IMR-90 (cell line): ENCODE results near the gene ABCB9.

Experiments
- NFE2L2 ChIP-seq: fragments of 150-350 bp; IDR thresholded peaks from 2 replicates; pipeline ENCODE4 v1.6.1; 2016; ENCODE audit warnings: low read depth, mild to moderate bottlenecking, low read length
- POLR2A ChIP-seq: IDR thresholded peaks from 2 replicates; pipeline ENCODE4 v1.6.1; 2012; ENCODE audit warnings: mild to moderate bottlenecking, low read depth, low read length
- TF ChIP-seq, protein P1 (sequence below): fragments of 150-350 bp; IDR thresholded peaks from 2 replicates; pipeline ENCODE4 v1.6.1; 2017; ENCODE audit warnings: mild to moderate bottlenecking, antibody characterized with exemption, low read length, low read depth
- TF ChIP-seq, protein P2 (sequence below): conservative IDR thresholded peaks from 2 replicates; pipeline ENCODE4 v1.5.1; 2012; ENCODE audit warnings: mild to moderate bottlenecking, low read depth, low read length, improper control_type of control experiment

DNA sequence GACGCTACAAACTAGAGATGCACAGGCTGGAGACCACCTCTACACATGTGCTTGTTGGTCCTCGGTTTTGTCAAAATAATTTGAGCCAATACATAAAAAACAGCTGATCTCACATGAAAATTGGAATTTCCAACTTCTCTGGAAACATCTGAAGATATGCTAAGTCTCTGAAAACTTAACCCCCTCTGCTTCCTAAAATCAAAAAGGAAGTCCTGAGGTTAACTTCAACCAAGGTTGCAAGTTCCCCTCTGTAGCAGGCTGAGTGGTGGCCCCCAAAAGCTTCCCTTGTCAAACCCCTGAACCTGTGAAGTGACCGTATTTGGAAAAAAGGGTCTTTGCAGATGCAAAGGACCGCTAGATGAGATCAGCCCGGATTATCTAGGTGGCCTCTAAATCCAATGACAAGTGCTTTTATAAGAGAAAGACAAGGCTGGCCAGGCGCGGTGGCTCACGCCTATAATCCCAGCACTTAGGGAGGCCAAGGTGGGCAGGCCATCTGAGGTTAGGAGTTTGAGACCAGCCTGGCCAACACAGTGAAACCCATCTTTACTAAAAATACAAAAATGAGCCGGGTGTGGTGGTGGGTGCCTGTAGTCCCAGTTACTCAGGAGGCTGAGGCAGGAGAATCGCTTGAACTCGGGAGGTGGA, 38.4 kb downstream of the ABCB9 start:
- TF ChIP-seq, protein P1, sequence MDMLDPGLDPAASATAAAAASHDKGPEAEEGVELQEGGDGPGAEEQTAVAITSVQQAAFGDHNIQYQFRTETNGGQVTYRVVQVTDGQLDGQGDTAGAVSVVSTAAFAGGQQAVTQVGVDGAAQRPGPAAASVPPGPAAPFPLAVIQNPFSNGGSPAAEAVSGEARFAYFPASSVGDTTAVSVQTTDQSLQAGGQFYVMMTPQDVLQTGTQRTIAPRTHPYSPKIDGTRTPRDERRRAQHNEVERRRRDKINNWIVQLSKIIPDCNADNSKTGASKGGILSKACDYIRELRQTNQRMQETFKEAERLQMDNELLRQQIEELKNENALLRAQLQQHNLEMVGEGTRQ: no peak
- TF ChIP-seq POLR2A (no peak), NFE2L2 (no peak)
- TF ChIP-seq, protein P2, sequence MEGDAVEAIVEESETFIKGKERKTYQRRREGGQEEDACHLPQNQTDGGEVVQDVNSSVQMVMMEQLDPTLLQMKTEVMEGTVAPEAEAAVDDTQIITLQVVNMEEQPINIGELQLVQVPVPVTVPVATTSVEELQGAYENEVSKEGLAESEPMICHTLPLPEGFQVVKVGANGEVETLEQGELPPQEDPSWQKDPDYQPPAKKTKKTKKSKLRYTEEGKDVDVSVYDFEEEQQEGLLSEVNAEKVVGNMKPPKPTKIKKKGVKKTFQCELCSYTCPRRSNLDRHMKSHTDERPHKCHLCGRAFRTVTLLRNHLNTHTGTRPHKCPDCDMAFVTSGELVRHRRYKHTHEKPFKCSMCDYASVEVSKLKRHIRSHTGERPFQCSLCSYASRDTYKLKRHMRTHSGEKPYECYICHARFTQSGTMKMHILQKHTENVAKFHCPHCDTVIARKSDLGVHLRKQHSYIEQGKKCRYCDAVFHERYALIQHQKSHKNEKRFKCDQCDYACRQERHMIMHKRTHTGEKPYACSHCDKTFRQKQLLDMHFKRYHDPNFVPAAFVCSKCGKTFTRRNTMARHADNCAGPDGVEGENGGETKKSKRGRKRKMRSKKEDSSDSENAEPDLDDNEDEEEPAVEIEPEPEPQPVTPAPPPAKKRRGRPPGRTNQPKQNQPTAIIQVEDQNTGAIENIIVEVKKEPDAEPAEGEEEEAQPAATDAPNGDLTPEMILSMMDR: no peak
